Stomach (tissue), 9 donors: Measurements from ENCODE around the gene LIN28A. TPM values are rescaled to one million over a fixed set of nuclear protein-coding genes. Genes with fewer than 3 reads are reported as not detected.
A peak's percentile ranks its signal among the peaks of the same experiment; 100 is the strongest.
"Not testable (repeated sequence)": the region's sequence is repeated elsewhere in the genome, so short reads cannot be mapped to it uniquely, and the experiment has no call there.

ENCODE experiments used
- DNase-seq, 2 donors: peaks; one replicate each; pipeline versions ENCODE4 v3.0.0 to v3.0.0-alpha.2; 2013 to 2019
- H3K27ac ChIP-seq, 5 donors: fragments of 200-600 bp in 4 of 5; sonication (generic) in 4 of 5; one replicate each; pipeline ENCODE4 v1.5.1; 2013 to 2019; ENCODE audit warnings: mild to moderate bottlenecking in 1 of 5, moderate library complexity in 1 of 5
- H3K27me3 ChIP-seq, 3 donors: fragments of 200-600 bp; sonication (generic); one replicate each; pipeline ENCODE4 v1.5.1; 2017 to 2019; ENCODE audit warnings: mixed run types in 1 of 3
- H3K36me3 ChIP-seq, 4 donors: fragments of 200-600 bp; sonication (generic); 1 replicate in 3 of 4; 2 replicates in 1 of 4; pipeline ENCODE4 v1.5.1; 2016 to 2019
- H3K4me1 ChIP-seq, 4 donors: fragments of 200-600 bp; sonication (generic); one replicate each; pipeline ENCODE4 v1.5.1; 2016 to 2019
- H3K4me3 ChIP-seq, 4 donors: fragments of 200-600 bp; sonication (generic) in 3 of 4; one replicate each; pipeline ENCODE4 v1.5.1; 2016 to 2019; ENCODE audit warnings: mild to moderate bottlenecking in 1 of 4
- H3K9me3 ChIP-seq, 4 donors: fragments of 200-600 bp; sonication (generic); one replicate each; pipeline ENCODE4 v1.5.1; 2016 to 2019
- CTCF ChIP-seq, 7 experiments: fragments of 450-650 bp in 4 of 7; fragments of 200-600 bp in 3 of 7; sonication (generic) in 3 of 7; IDR thresholded peaks; one replicate each; pipeline ENCODE4 v1.5.1; 2016 to 2019; ENCODE audit warnings: antibody characterized with exemption in 7 of 7, control low read depth in 2 of 7, mild to moderate bottlenecking in 1 of 7
- EP300 ChIP-seq: sonication (generic); formaldehyde crosslinking; IDR thresholded peaks from one replicate; pipeline ENCODE4 v1.6.1; 2017; ENCODE audit warnings: antibody characterized with exemption
- POLR2A ChIP-seq, 4 donors: fragments of 450-650 bp; IDR thresholded peaks; one replicate each; pipeline ENCODE4 v1.6.1; 2016; ENCODE audit warnings: antibody characterized with exemption in 4 of 4, control low read depth in 2 of 4, mild to moderate bottlenecking in 1 of 4, moderate library complexity in 1 of 4
- POLR2AphosphoS5 ChIP-seq, 3 donors: sonication (generic); formaldehyde crosslinking; IDR thresholded peaks; one replicate each; pipeline ENCODE4 v1.6.1; 2016; ENCODE audit warnings: antibody characterized with exemption in 3 of 3
- WGBS, 5 donors: extraction: QIAGEN DNeasy Blood & Tissue Kit in 3 of 5; methylation state at CpG; one replicate each; pipeline versions ENCODE4 v1.1.5 to v1.1.7; 2013 to 2018; 5-methylcytosine and 5-hydroxymethylcytosine counted together
- intact Hi-C: fragments of 100-400 bp; cut with DNase I; formaldehyde crosslinking; loops from one replicate; pipeline ENCODE4 v1.15.1; 2023; ENCODE audit warnings: low total_unique reads
- polyA plus RNA-seq, 3 donors: library from polyadenylated mRNA; stranded (reverse); fragments of 200-250 nt; gene quantifications; one replicate each; pipeline ENCODE4 v1.2.3, GENCODE V29; 2013
- total RNA-seq, 5 donors: library from RNA; depleted of rRNA; stranded (reverse); fragments of >200 nt; gene quantifications; one replicate each; pipeline versions ENCODE4 v1.1.0 to v1.2.3, GENCODE V29; 2014 to 2016
- donor health status: healthy with polysubstance abuse.
- donor health status: Bipolar disorder and iron deficiency.
- donor health status: healthy.

The LIN28A gene
- total and polyA plus RNA-seq, 8 donors, result not detected

GRCh38 chr1:26373789-26374188 is 36.8 kb upstream of the LIN28A start:
- 39 to 54% (median 47%) methylated on average over 2 of the region's 2 CpGs for WGBS, 5 donors
- TF ChIP-seq POLR2A (IDR thresholded peaks at IDR 0.05) (no peak), EP300 (no peak), POLR2AphosphoS5 (IDR thresholded peaks at IDR 0.05) (no peak), CTCF (IDR thresholded peaks at IDR 0.05) (no peak)
- no peaks in the 10 kb centered on the region for H3K9me3 ChIP-seq
- DNase-seq, result no peak
- peaks cover 0 to 29% (median 0%) of the 10 kb centered on the region in 3 donors for H3K27me3 ChIP-seq
- intact Hi-C loops, result no loop called here
- H3K36me3 ChIP-seq, result no peaks in the 10 kb centered on the region
- H3K27ac ChIP-seq, result no peak overlapping the region
- H3K4me3 ChIP-seq, result no peak overlapping the region
- peaks cover 0 to 8% (median 4%) of the 10 kb centered on the region in 4 donors for H3K4me1 ChIP-seq

GRCh38 chr1:26374361-26374760 is 36.3 kb upstream of the LIN28A start:
- H3K27ac ChIP-seq, DNase-seq, H3K4me3 ChIP-seq, H3K9me3 ChIP-seq, intact Hi-C loops, H3K36me3 ChIP-seq, H3K4me1 ChIP-seq: not testable (repeated sequence)
- H3K27me3 ChIP-seq, result peaks cover 0 to 23% (median 0%) of the 10 kb centered on the region in 3 donors
- 46 to 100% (median 54%) methylated on average over 1 to 2 of the region's 2 CpGs for WGBS, 5 donors

GRCh38 chr1:26375081-26375480 is 35.5 kb upstream of the LIN28A start:
- TF ChIP-seq CTCF (IDR thresholded peaks at IDR 0.05) (no peak), POLR2A (IDR thresholded peaks at IDR 0.05) (no peak), POLR2AphosphoS5 (IDR thresholded peaks at IDR 0.05) (no peak), EP300 (no peak)
- peaks cover 0 to 8% (median 4%) of the 10 kb centered on the region in 4 donors for H3K4me1 ChIP-seq
- H3K27ac ChIP-seq, result no peak overlapping the region
- no peaks in the 10 kb centered on the region for H3K36me3 ChIP-seq
- peaks cover 0 to 19% (median 0%) of the 10 kb centered on the region in 3 donors for H3K27me3 ChIP-seq
- intact Hi-C loops, result no loop called here
- H3K4me3 ChIP-seq, result no peak overlapping the region
- WGBS, 5 donors, result 56 to 81% (median 64%) methylated on average over 6 of the region's 6 CpGs
- H3K9me3 ChIP-seq, result no peaks in the 10 kb centered on the region
- DNase-seq, result no peak

GRCh38 chr1:26376050-26376449 is 34.6 kb upstream of the LIN28A start:
- Histone ChIP-seq H3K4me1 (peaks cover 0 to 8% (median 4%) of the 10 kb centered on the region in 4 donors), H3K36me3 (no peaks in the 10 kb centered on the region), H3K27me3 (peaks cover 0 to 21% (median 0%) of the 10 kb centered on the region in 3 donors), H3K27ac (no peak overlapping the region), H3K9me3 (no peaks in the 10 kb centered on the region), H3K4me3 (no peak overlapping the region)
- 94 to 99% (median 95%) methylated on average over 3 to 4 of the region's 4 CpGs for WGBS, 5 donors
- intact Hi-C loops, result no loop called here
- DNase-seq, result no peak
- TF ChIP-seq POLR2AphosphoS5 (IDR thresholded peaks at IDR 0.05) (no peak), CTCF (IDR thresholded peaks at IDR 0.05) (no peak), EP300 (no peak), POLR2A (IDR thresholded peaks at IDR 0.05) (no peak)

GRCh38 chr1:26378088-26378878 is 32.3 kb upstream of the LIN28A start:
- intact Hi-C loops, result no loop called here
- peak in 1 of 2 donors; percentile 76 for DNase-seq
- H3K27me3 ChIP-seq, result peaks cover 0 to 25% (median 0%) of the 10 kb centered on the region in 3 donors
- H3K4me1 ChIP-seq, result peaks cover 0 to 8% (median 4%) of the 10 kb centered on the region in 4 donors
- H3K4me3 ChIP-seq, result no peak overlapping the region
- 29 to 37% (median 35%) methylated on average over 5 of the region's 5 CpGs for WGBS, 5 donors
- H3K27ac ChIP-seq, result peak overlapping the region in 1 of 5 donors; percentile 40
- H3K9me3 ChIP-seq, result no peaks in the 10 kb centered on the region
- TF ChIP-seq POLR2A (IDR thresholded peaks at IDR 0.05) (no peak), POLR2AphosphoS5 (IDR thresholded peaks at IDR 0.05) (no peak), CTCF (IDR thresholded peaks at IDR 0.05) (no peak), EP300 (no peak)
- H3K36me3 ChIP-seq, result no peaks in the 10 kb centered on the region
